Bronchial epithelial cell (primary cell): ENCODE results near the gene TMEM72. TPM values are rescaled to one million over a fixed set of nuclear protein-coding genes. Genes with fewer than 3 reads are reported as not detected.
A peak's percentile ranks its signal among the peaks of the same experiment; 100 is the strongest.

Experiments
- DNase-seq: peaks from one replicate; pipeline ENCODE4 v3.0.0-alpha.2; 2010; ENCODE audit warnings: low read depth
- FAIRE-seq: peaks from 2 replicates; lab custom pipeline; 2011; peaks lifted over from hg19 to GRCh38; lab: Jason Lieb, UNC
- H3K27me3 ChIP-seq: 2 replicates; pipeline ENCODE4 v1.5.1; 2011; ENCODE audit warnings: low read length; ENCODE audit not compliant: control insufficient read depth, insufficient read depth
- H3K36me3 ChIP-seq: 2 replicates; pipeline ENCODE4 v1.5.1; 2011; ENCODE audit warnings: low read length; ENCODE audit not compliant: control insufficient read depth, insufficient read depth
- H3K4me3 ChIP-seq: 2 replicates; pipeline ENCODE4 v1.5.1; 2011; ENCODE audit warnings: mild to moderate bottlenecking, low read depth, low read length, control low read depth
- total RNA-seq: library from RNA; depleted of rRNA; stranded (reverse); fragments of >200 nt; gene quantifications from 2 replicates; pipeline ENCODE4 v1.2.1, GENCODE V29; 2014
- TF ChIP-seq, protein P1 (sequence below): IDR thresholded peaks from 2 replicates; pipeline ENCODE4 v1.5.1; 2011; ENCODE audit warnings: mild to moderate bottlenecking, moderate library complexity, low read length, control low read depth, inconsistent platforms; ENCODE audit not compliant: insufficient read depth, severe bottlenecking

The TMEM72 gene
- total RNA-seq, 1 donor from 2014 or later: not detected

- no peak overlapping the region for H3K4me3 ChIP-seq
- FAIRE-seq (no peak), DNase-seq (peak; percentile 16)
- no peaks in the 10 kb centered on the region for H3K27me3 ChIP-seq
- no peaks in the 10 kb centered on the region for H3K36me3 ChIP-seq
- TF ChIP-seq, protein P1, sequence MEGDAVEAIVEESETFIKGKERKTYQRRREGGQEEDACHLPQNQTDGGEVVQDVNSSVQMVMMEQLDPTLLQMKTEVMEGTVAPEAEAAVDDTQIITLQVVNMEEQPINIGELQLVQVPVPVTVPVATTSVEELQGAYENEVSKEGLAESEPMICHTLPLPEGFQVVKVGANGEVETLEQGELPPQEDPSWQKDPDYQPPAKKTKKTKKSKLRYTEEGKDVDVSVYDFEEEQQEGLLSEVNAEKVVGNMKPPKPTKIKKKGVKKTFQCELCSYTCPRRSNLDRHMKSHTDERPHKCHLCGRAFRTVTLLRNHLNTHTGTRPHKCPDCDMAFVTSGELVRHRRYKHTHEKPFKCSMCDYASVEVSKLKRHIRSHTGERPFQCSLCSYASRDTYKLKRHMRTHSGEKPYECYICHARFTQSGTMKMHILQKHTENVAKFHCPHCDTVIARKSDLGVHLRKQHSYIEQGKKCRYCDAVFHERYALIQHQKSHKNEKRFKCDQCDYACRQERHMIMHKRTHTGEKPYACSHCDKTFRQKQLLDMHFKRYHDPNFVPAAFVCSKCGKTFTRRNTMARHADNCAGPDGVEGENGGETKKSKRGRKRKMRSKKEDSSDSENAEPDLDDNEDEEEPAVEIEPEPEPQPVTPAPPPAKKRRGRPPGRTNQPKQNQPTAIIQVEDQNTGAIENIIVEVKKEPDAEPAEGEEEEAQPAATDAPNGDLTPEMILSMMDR: no peak
Measured at GRCh38 chr10:44947371-44948152, 36.4 kb downstream of the TMEM72 start.

GRCh38 chr10:44948642-44949041, 37.5 kb downstream of the TMEM72 start:
- TF ChIP-seq, protein P1: no peak
- DNase-seq (no peak), FAIRE-seq (no peak)
- H3K27me3 ChIP-seq: no peaks in the 10 kb centered on the region
- H3K4me3 ChIP-seq: no peak overlapping the region
- H3K36me3 ChIP-seq: no peaks in the 10 kb centered on the region

DNA sequence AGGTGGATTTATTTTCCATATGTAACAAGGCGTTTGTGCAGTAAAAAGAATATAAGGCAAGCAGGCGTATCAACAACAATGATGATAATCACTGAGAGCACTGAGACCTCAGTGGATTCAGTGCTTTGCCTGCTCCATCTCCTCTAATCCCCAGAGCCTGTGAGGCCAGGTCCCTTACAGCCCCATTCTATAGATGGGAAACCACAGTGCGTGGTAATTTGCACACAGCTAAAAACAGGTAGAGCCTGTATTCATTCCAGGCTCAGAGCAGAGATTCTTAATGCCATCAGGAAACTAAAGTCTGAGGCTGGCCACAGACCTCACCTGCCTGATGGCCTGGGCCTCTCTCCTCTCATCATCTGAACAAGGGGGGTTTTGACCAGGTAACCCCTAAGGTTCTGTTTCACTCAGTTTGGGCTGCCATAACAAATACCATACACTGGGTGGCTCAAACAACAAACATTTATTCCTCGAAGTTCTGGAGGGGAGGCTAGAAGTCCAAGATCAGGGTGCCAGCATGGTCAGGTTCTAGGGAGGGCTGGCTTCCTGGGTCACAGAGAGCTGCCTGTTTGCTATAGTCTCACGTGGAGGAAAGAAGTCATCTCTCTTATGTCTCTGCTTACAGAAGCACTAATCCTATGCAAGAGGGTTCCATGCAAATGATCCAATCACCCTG, 38.1 kb downstream of the TMEM72 start:
- no peaks in the 10 kb centered on the region for H3K36me3 ChIP-seq
- no peak for DNase-seq
- H3K4me3 ChIP-seq: no peak overlapping the region
- FAIRE-seq: no peak
- no peaks in the 10 kb centered on the region for H3K27me3 ChIP-seq
- TF ChIP-seq, protein P1: no peak

DNA sequence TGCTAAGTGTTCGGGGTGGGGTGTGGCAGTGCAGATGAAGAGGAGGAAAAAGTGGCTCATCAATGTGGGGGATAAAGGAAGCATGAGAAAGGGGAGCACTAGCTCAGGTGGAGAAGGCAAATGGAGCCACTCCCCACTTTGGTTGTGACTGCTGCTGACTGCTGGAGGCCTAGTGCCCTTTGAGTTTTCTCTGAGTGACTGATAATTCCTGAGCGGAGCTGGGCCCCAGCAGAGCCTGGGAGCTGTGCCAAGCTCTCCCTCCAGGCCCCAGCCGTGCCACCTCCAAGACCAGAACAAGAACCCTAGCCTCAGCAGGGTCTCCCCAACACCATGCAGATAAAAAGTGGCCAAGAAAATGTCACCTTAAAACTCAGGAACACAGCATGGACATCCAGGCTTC, 38.8 kb downstream of the TMEM72 start:
- FAIRE-seq: no peak
- no peaks in the 10 kb centered on the region for H3K36me3 ChIP-seq
- DNase-seq: no peak

GRCh38 chr10:44950326-44951225, 39.4 kb downstream of the TMEM72 start:
- FAIRE-seq: no peak

More for the DNA sequence above, 38.8 kb downstream of the TMEM72 start:
- no peaks in the 10 kb centered on the region for H3K27me3 ChIP-seq
- H3K4me3 ChIP-seq: no peak overlapping the region
- TF ChIP-seq, protein P1: no peak

More at GRCh38 chr10:44950326-44951225, 39.4 kb downstream of the TMEM72 start:
- H3K4me3 ChIP-seq: no peak overlapping the region
- no peak for DNase-seq
- H3K27me3 ChIP-seq: no peaks in the 10 kb centered on the region
- H3K36me3 ChIP-seq: no peaks in the 10 kb centered on the region
- TF ChIP-seq, protein P1: no peak
